ENCODE data around the gene CSMD2. TPM values are rescaled to one million over a fixed set of nuclear protein-coding genes. Genes with fewer than 3 reads are reported as not detected.

Gene CSMD2
- total RNA-seq, 1 experiment from 2014 or later, result 0.22 TPM

GRCh38 chr1:33819913-33820311 lies 345.1 kb downstream of the CSMD2 start (continued):
- no peak for TF ChIP-seq ZBTB33 (IDR thresholded peaks at IDR 0.05; ENCODE audit: extremely low read depth, insufficient replicate concordance, low read length)
- TF ChIP-seq ZFX (IDR thresholded peaks at IDR 0.05), result no peak
- no peak for TF ChIP-seq CEBPB (IDR thresholded peaks at IDR 0.05; ENCODE audit: low read depth)
- TF ChIP-seq CBX3 (IDR thresholded peaks at IDR 0.05; ENCODE audit: low read depth), result no peak
- no peak for TF ChIP-seq TCF7L2 (IDR thresholded peaks at IDR 0.05; ENCODE audit: borderline replicate concordance, extremely low read depth, insufficient read depth, insufficient read length)
- no peak for TF ChIP-seq SIN3A (IDR thresholded peaks at IDR 0.05; ENCODE audit: low read depth)
- TF ChIP-seq MAX (IDR thresholded peaks at IDR 0.05), result no peak
- no peak for TF ChIP-seq POLR2AphosphoS5 (IDR thresholded peaks at IDR 0.05; ENCODE audit: low read depth, low read length)
- TF ChIP-seq ATF3 (IDR thresholded peaks at IDR 0.05), result no peak
- TF ChIP-seq YY1 (IDR thresholded peaks at IDR 0.05; ENCODE audit: extremely low read depth, insufficient replicate concordance, low read depth, low read length), result no peak

GRCh38 chr1:33819290-33819912 lies 345.6 kb downstream of the CSMD2 start:
- no peak for DNase-seq (ENCODE audit: low read depth, low spot score)
- no peaks in the 10 kb centered on the region for H3K36me3 ChIP-seq (ENCODE audit: control insufficient read depth in 1 of 2, insufficient read depth in 2 of 2, low read length in 2 of 2)
- ChIA-PET RAD21 (ENCODE audit: low non-redundant PET in 1 of 2, low total read pairs in 2 of 2, uncharacterized antibody in 2 of 2, unreplicated experiment in 2 of 2) (no interaction called here), CTCF (no interaction called here), POLR2A (no interaction called here)
- peaks cover 61% of the 10 kb centered on the region for H3K27me3 ChIP-seq (ENCODE audit: insufficient read depth, low read length)
- no peak for ATAC-seq
- H3K27ac ChIP-seq (ENCODE audit: low read depth, low read length), result no peak overlapping the region
- H4K20me1 ChIP-seq (ENCODE audit: insufficient read depth), result no peaks in the 10 kb centered on the region
- no peak overlapping the region for H3K9ac ChIP-seq (ENCODE audit: low read length)
- H3K9me2 ChIP-seq (ENCODE audit: insufficient read depth), result no peaks in the 10 kb centered on the region
- no peaks in the 10 kb centered on the region for H3K4me1 ChIP-seq (ENCODE audit: control insufficient read depth in 1 of 2, insufficient read depth in 2 of 2, low read length in 2 of 2)
- TF ChIP-seq CTCF (IDR thresholded peaks at IDR 0.05 in 2 of 3, conservative IDR thresholded peaks at IDR 0.05 in 1 of 3; ENCODE audit: borderline replicate concordance in 1 of 3, insufficient read depth in 1 of 3, low read depth in 2 of 3, low read length in 2 of 3), result no peak
- TF ChIP-seq POLR2A (IDR thresholded peaks at IDR 0.05; ENCODE audit: borderline replicate concordance, extremely low read depth, insufficient read depth, insufficient read length), result no peak
- no peak for TF ChIP-seq EGR1 (IDR thresholded peaks at IDR 0.05; ENCODE audit: low read depth)
- no peak for TF ChIP-seq RAD21 (IDR thresholded peaks at IDR 0.05; ENCODE audit: low read depth)
- no peak for TF ChIP-seq ZFX (IDR thresholded peaks at IDR 0.05)
- TF ChIP-seq CEBPB (IDR thresholded peaks at IDR 0.05; ENCODE audit: low read depth), result no peak
- TF ChIP-seq ZBTB33 (IDR thresholded peaks at IDR 0.05; ENCODE audit: extremely low read depth, insufficient replicate concordance, low read length), result no peak
- H2AFZ ChIP-seq (ENCODE audit: low read depth, low read length, poor library complexity, severe bottlenecking), result no peak overlapping the region
- no peaks in the 10 kb centered on the region for H3K9me3 ChIP-seq (ENCODE audit: control insufficient read depth in 1 of 2, insufficient read depth in 1 of 2, low read depth in 1 of 2, low read length in 2 of 2)
- intact Hi-C loops (cut with micrococcal nuclease), result no loop called here
- no peak overlapping the region for H3K4me3 ChIP-seq (replicated peaks in 1 of 2; ENCODE audit: low read depth in 1 of 2, low read length in 2 of 2)
- BruUV-seq (replicated peaks), result no TSS peak
- no peak overlapping the region for H3K4me2 ChIP-seq (ENCODE audit: low read length)
- no peaks in the 10 kb centered on the region for H3K79me2 ChIP-seq (ENCODE audit: insufficient read depth, low read length)
